Progenitor cell of endocrine pancreas (in vitro differentiated cells): ENCODE results near the gene TMEM54. TPM values are rescaled to one million over a fixed set of nuclear protein-coding genes. Genes with fewer than 3 reads are reported as not detected.

ENCODE experiments used
- DNase-seq: peaks from one replicate; pipeline ENCODE4 v3.0.0; 2021; ENCODE audit warnings: low spot score; ENCODE audit not compliant: unreplicated experiment
- H3K27ac Mint-ChIP-seq: 2 replicates; pipeline ENCODE4 v1.8.0; 2021; ENCODE audit warnings: mild to moderate bottlenecking, moderate library complexity, mixed read lengths
- H3K27me3 Mint-ChIP-seq: 2 replicates; pipeline ENCODE4 v1.8.0; 2021; ENCODE audit warnings: mixed read lengths
- H3K36me3 Mint-ChIP-seq: 2 replicates; pipeline ENCODE4 v1.8.0; 2022; ENCODE audit warnings: mixed read lengths; ENCODE audit not compliant: insufficient read depth
- H3K4me1 Mint-ChIP-seq: 2 replicates; pipeline ENCODE4 v1.8.0; 2021; ENCODE audit warnings: low read depth, mixed read lengths
- H3K4me3 Mint-ChIP-seq: 2 replicates; pipeline ENCODE4 v1.8.0; 2021; ENCODE audit warnings: low read depth, mild to moderate bottlenecking, moderate library complexity, mixed read lengths
- H3K9me3 Mint-ChIP-seq: 2 replicates; pipeline ENCODE4 v1.8.0; 2021; ENCODE audit warnings: low read depth, mixed read lengths
- total RNA-seq: library from RNA; stranded (reverse); gene quantifications from 2 replicates; pipeline ENCODE4 v1.2.1, GENCODE V29; 2021
- TF ChIP-seq, protein P1 (sequence below): fragments of 200-600 bp; sonication (generic); IDR thresholded peaks from one replicate; pipeline ENCODE4 v1.5.0; 2021; ENCODE audit warnings: antibody characterized with exemption, mild to moderate bottlenecking; ENCODE audit not compliant: unreplicated experiment

Gene TMEM54
- total RNA-seq, 1 donor from 2014 or later = 27.0 TPM

GRCh38 chr1:32863881-32864245 lies 37.3 kb downstream of the TMEM54 start:
- DNase-seq = no peak
- Mint-ChIP-seq H3K4me3 (no peak overlapping the region), H3K9me3 (no peaks in the 10 kb centered on the region), H3K27ac (no peak overlapping the region), H3K36me3 (peaks cover 13% of the 10 kb centered on the region), H3K27me3 (peaks cover 12% of the 10 kb centered on the region), H3K4me1 (no peaks in the 10 kb centered on the region)
- TF ChIP-seq, protein P1, sequence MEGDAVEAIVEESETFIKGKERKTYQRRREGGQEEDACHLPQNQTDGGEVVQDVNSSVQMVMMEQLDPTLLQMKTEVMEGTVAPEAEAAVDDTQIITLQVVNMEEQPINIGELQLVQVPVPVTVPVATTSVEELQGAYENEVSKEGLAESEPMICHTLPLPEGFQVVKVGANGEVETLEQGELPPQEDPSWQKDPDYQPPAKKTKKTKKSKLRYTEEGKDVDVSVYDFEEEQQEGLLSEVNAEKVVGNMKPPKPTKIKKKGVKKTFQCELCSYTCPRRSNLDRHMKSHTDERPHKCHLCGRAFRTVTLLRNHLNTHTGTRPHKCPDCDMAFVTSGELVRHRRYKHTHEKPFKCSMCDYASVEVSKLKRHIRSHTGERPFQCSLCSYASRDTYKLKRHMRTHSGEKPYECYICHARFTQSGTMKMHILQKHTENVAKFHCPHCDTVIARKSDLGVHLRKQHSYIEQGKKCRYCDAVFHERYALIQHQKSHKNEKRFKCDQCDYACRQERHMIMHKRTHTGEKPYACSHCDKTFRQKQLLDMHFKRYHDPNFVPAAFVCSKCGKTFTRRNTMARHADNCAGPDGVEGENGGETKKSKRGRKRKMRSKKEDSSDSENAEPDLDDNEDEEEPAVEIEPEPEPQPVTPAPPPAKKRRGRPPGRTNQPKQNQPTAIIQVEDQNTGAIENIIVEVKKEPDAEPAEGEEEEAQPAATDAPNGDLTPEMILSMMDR = no peak

DNA sequence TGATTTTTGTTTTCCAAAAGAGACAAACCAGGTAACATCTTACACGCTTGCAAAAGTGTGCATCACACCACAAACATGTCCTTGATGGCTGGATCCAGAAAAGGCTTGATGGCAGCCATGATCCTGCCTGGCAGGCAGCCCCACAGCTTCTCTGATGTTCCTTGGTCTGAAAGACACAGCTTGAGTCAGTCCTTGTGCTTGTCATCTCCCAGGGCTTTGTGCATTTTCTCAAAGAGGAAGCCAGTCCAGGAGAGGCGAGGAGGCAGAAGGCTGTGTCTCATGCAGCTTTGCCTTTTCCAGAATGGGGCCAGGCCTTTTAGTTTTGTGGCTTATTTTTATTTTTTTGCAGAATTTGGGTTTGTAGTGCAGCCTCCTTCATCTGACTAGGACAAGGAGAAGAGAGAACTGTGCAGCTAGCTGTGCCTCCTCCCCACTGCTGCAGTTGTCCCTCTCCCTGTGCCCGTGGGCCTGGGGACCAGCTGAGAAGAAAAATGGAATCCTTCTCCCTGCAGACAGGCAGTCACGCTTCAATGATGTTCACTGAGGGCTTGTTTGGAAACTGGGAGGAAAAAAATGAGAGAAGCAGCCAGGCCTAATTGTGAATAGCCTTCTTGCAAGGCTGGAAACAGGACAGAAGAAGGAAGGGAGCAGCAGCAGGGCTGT lies 37.8 kb downstream of the TMEM54 start:
- no peaks in the 10 kb centered on the region for H3K4me1 Mint-ChIP-seq
- no peak overlapping the region for H3K27ac Mint-ChIP-seq
- TF ChIP-seq, protein P1 = no peak
- no peaks in the 10 kb centered on the region for H3K9me3 Mint-ChIP-seq
- DNase-seq = no peak
- H3K4me3 Mint-ChIP-seq = no peak overlapping the region
- H3K36me3 Mint-ChIP-seq = peaks cover 12% of the 10 kb centered on the region
- H3K27me3 Mint-ChIP-seq = peaks cover 7% of the 10 kb centered on the region

- Mint-ChIP-seq H3K4me1 (no peaks in the 10 kb centered on the region), H3K36me3 (peaks cover 11% of the 10 kb centered on the region), H3K9me3 (no peaks in the 10 kb centered on the region), H3K4me3 (no peak overlapping the region), H3K27me3 (peaks cover 3% of the 10 kb centered on the region), H3K27ac (no peak overlapping the region)
- no peak for DNase-seq
- TF ChIP-seq, protein P1 = no peak
These were observed 39.1 kb downstream of the TMEM54 start for GRCh38 chr1:32861904-32862695.

DNA sequence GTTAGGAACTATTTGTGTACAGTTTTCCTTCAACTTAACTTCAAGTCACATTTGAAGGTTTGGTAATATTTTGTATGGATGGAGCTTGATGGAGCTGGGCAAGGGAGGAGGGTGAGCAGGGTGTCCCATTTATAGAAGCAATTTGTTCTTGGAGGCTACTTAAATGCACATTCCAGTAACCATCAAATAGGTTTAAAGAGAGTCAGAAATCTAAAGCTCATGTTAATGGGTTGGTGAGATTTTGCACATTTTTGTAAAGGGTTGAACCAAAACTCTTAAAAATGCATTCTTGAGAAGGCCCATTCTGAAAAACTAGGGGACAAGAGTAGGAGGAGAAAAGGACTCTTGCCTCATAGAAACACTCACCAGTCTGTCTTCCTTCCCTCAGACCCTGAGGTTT lies 40.6 kb downstream of the TMEM54 start:
- Mint-ChIP-seq H3K4me1 (no peaks in the 10 kb centered on the region), H3K36me3 (peaks cover 14% of the 10 kb centered on the region), H3K9me3 (no peaks in the 10 kb centered on the region), H3K27ac (no peak overlapping the region), H3K27me3 (no peaks in the 10 kb centered on the region), H3K4me3 (no peak overlapping the region)
- TF ChIP-seq, protein P1 = no peak
- no peak for DNase-seq

DNA sequence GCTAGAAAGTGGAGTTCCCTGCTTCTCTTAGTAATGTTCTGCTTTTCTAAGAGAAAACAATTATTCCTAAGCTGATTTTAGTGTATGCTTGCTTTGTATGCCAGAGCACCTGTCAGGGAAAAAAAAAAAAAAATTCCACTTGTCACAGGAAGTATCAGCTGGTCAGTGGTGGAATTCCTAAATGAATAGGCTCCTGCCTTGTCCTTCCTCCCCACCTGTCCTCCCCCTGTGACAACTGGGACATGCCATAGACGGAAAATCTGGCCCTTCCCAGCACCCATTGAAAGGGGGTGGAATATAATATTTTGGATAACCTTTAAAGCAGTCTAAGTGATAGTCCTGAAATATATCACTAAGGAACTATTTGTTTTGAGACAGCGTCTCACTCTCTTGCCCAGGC lies 41.3 kb downstream of the TMEM54 start:
- Mint-ChIP-seq H3K27me3 (no peaks in the 10 kb centered on the region), H3K4me3 (no peak overlapping the region), H3K4me1 (peaks cover 5% of the 10 kb centered on the region), H3K27ac (no peak overlapping the region), H3K9me3 (no peaks in the 10 kb centered on the region), H3K36me3 (peaks cover 14% of the 10 kb centered on the region)
- TF ChIP-seq, protein P1 = no peak
- DNase-seq = no peak
